Stimulated activated CD4-positive, alpha-beta T cell treated with anti-CD3 and anti-CD28 coated beads, TNF-alpha, amount 100 ng/mL, for 48 hours (primary cell): Measurements from ENCODE around the gene TRIM24.
"Not testable (repeated sequence)": the region's sequence is repeated elsewhere in the genome, so short reads cannot be mapped to it uniquely, and the experiment has no call there.

Experiments used
- DNase-seq, 3 donors: peaks; one replicate each; pipeline ENCODE4 v3.0.0-alpha.2; 2020; ENCODE audit warnings: low read depth in 3 of 3

The TRIM24 gene

GRCh38 chr7:138493535-138493934 is 33.5 kb downstream of the TRIM24 start:
- DNase-seq = no peak

GRCh38 chr7:138495485-138495884 is 35.4 kb downstream of the TRIM24 start:
- no peak for DNase-seq

GRCh38 chr7:138499340-138499739 is 39.3 kb downstream of the TRIM24 start:
- no peak for DNase-seq

GRCh38 chr7:138500303-138500702 is 40.2 kb downstream of the TRIM24 start:
- not testable (repeated sequence) for DNase-seq

GRCh38 chr7:138500892-138501291 is 40.8 kb downstream of the TRIM24 start:
- DNase-seq = no peak

GRCh38 chr7:138502023-138502767 is 42.1 kb downstream of the TRIM24 start:
- DNase-seq = no peak

GRCh38 chr7:138505361-138505873 is 45.4 kb downstream of the TRIM24 start:
- no peak for DNase-seq

GRCh38 chr7:138506764-138507163 is 46.7 kb downstream of the TRIM24 start:
- no peak for DNase-seq

- DNase-seq = no peak
Measured at GRCh38 chr7:138510003-138510402, 49.9 kb downstream of the TRIM24 start.

GRCh38 chr7:138512092-138512858 is 52.2 kb downstream of the TRIM24 start:
- DNase-seq = no peak

GRCh38 chr7:138512885-138513284 is 52.8 kb downstream of the TRIM24 start:
- DNase-seq = no peak

- DNase-seq = no peak
Measured at GRCh38 chr7:138513344-138513871, 53.3 kb downstream of the TRIM24 start.

GRCh38 chr7:138514044-138514443 is 54.0 kb downstream of the TRIM24 start:
- no peak for DNase-seq

- no peak for DNase-seq
Measured at GRCh38 chr7:138515001-138515528, 55.0 kb downstream of the TRIM24 start.

- no peak for DNase-seq
Measured at GRCh38 chr7:138519061-138519798, 59.2 kb downstream of the TRIM24 start.

- no peak for DNase-seq
Measured at GRCh38 chr7:138520742-138521141, 60.7 kb downstream of the TRIM24 start.

GRCh38 chr7:138521837-138522461 is 61.9 kb downstream of the TRIM24 start:
- no peak for DNase-seq

GRCh38 chr7:138524259-138524658 is 64.2 kb downstream of the TRIM24 start:
- no peak for DNase-seq

GRCh38 chr7:138525757-138526156 is 65.7 kb downstream of the TRIM24 start:
- DNase-seq = no peak

- no peak for DNase-seq
Measured at GRCh38 chr7:138527746-138528223, 67.7 kb downstream of the TRIM24 start.

- not testable (repeated sequence) for DNase-seq
Measured at GRCh38 chr7:138536833-138537232, 76.8 kb downstream of the TRIM24 start.
